Measurements from ENCODE around the gene ITPRIPL2.

ITPRIPL2 gene

DNA sequence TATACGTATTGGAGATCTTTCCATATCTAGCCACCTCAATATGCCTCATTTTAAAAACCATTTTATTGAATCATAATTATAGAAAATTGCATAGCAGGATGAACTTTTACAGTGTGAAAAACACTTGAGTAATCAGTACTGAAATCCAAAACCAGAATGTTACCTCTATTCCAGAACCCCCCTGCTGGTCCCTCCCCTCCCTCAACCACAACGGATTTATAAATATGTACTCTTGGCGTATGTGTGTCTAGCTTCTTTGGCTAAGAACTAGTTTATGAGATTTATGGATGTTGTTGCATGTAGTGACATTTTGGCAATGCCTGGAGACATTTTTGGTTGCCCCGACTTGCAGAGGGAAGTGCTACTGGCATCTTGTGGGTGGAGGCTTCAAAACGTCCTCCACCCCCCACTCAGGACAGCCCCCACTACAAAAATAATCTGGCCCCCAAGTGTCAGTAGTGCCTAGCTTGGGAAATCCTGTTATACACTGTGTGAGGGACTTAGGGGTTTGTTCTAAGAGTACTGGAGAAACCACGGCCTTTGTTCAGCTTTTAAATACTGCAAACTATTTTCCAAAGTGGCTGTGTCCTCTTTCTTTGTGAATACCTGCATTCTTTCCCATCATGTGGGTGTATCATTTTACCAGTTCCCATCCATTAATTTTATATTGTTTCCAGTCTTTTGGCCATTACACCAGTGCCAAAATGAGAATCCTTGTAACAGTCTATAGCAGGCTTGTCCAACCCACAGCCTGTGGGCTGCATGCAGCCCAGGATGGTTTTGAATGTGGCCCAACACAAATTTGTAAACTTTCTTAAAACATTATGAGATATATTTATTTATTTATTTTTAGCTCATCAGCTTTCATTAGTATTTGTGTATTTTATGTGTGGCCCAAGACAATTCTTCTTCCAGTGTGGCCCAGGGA is 23.7 kb downstream of the ITPRIPL2 start:
- peak; percentile 86 for DNase-seq (ENCODE audit: low read depth)
- TF ChIP-seq, protein P1, sequence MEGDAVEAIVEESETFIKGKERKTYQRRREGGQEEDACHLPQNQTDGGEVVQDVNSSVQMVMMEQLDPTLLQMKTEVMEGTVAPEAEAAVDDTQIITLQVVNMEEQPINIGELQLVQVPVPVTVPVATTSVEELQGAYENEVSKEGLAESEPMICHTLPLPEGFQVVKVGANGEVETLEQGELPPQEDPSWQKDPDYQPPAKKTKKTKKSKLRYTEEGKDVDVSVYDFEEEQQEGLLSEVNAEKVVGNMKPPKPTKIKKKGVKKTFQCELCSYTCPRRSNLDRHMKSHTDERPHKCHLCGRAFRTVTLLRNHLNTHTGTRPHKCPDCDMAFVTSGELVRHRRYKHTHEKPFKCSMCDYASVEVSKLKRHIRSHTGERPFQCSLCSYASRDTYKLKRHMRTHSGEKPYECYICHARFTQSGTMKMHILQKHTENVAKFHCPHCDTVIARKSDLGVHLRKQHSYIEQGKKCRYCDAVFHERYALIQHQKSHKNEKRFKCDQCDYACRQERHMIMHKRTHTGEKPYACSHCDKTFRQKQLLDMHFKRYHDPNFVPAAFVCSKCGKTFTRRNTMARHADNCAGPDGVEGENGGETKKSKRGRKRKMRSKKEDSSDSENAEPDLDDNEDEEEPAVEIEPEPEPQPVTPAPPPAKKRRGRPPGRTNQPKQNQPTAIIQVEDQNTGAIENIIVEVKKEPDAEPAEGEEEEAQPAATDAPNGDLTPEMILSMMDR (conservative IDR thresholded peaks at IDR 0.05; ENCODE audit: low read length) = no peak
- no peak overlapping the region for H3K4me3 ChIP-seq (ENCODE audit: low read length)

DNA sequence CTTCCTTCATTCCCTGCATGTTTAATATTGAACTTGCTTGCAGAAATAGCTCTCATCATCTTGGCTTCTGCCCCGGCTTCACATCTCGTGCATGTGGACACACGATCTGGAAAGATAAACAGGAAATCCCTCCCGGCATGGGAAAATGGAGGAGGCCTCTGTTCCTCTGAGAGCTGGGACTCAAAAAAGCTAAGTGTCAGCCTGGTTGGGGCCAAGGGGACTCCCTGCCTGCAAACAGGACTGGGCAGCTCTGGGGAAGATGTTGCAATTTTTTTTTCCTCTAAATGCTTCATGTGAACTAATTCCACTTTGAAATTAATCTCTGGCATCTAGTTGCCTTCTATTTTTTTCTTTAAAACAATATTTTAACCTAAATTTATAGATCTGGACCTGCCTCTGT is 24.8 kb downstream of the ITPRIPL2 start:
- H3K4me3 ChIP-seq (ENCODE audit: low read length) = no peak overlapping the region
- TF ChIP-seq, protein P1 (conservative IDR thresholded peaks at IDR 0.05; ENCODE audit: low read length) = no peak
- DNase-seq (ENCODE audit: low read depth) = peak; percentile 86

DNA sequence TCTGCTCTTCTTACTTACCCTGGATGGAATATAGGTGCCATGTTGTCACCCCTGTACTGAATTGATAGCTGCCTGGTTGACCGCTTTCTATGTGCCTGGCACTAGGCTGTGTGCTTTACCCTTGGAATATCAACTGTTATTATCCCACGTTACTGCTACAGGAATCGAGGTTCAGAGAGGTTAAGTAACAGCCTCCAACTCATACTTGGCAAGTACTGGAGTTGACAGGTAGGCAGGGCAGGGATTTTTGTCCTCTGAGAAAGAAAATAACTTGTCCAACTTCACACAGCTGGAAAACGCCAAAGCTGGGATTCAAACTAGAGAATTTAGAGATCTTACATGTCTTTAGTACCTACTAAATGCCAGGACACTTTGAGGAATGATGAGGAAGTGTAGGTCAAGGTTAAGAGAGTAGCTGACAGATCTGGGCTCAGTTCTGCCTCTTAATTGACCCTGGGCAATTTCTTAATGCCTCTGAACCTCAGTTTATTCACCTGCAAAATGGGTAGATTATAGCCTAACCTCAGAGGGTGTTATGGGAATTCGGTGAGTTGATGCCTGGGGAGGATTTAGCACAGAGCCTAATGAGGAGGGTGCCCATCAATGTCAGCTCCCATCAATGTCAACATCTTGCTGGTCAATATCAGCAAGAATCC is 25.8 kb downstream of the ITPRIPL2 start:
- DNase-seq (ENCODE audit: low read depth) = no peak
- TF ChIP-seq, protein P1 (conservative IDR thresholded peaks at IDR 0.05; ENCODE audit: low read length) = no peak
- no peak overlapping the region for H3K4me3 ChIP-seq (ENCODE audit: low read length)

DNA sequence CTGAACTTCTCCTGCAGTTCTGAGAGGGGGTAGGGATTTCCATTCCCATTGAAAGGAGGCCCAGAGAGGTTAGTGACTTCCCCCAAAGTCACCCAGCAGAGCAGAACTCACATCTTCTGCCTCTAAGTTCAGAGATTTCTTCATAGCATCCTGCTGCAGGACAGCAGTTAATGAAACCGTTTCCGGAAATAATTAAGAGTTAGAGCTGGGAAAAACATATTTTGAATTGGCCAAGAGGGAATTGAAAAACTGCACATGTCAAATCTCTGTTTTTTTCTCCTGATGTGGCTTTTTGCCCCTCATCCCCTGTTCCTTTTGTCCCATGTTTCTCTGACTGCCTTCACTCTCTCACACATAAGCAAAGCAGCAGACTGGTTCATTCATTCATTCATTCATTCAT is 26.6 kb downstream of the ITPRIPL2 start:
- DNase-seq (ENCODE audit: low read depth) = no peak
- TF ChIP-seq, protein P1 (conservative IDR thresholded peaks at IDR 0.05; ENCODE audit: low read length) = no peak
- no peak overlapping the region for H3K4me3 ChIP-seq (ENCODE audit: low read length)

DNA sequence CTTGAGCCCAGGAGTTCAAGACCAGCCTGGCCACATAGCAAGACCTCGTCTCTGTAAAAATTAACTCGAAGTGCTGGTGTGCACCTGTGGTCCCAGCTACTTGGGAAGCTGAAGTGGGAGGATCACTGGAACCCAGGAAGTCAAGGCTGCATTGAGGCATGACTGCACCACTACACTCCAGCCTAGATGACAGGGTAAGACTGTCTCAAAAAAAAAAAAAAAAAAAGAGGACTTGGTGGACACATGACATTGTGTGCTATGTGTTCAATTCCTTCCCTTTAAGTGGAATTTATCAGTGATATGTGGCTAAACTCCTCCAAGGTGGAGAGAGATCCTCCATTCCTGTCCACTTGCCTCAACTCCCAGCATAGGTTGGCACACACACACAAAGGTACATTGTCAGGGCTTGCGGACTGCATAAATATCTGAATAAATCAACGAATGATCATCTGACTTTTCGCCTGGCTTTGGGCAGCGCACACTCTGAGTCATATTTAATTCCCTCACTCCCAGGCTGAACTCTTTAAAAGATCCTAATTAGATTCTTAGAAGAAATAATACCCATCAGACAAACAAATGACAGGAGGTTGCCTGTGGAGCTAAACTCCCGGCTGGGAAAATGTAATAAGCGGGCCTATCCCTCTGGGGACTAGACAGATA is 29.3 kb downstream of the ITPRIPL2 start:
- no peak overlapping the region for H3K4me3 ChIP-seq (ENCODE audit: low read length)
- no peak for DNase-seq (ENCODE audit: low read depth)

DNA sequence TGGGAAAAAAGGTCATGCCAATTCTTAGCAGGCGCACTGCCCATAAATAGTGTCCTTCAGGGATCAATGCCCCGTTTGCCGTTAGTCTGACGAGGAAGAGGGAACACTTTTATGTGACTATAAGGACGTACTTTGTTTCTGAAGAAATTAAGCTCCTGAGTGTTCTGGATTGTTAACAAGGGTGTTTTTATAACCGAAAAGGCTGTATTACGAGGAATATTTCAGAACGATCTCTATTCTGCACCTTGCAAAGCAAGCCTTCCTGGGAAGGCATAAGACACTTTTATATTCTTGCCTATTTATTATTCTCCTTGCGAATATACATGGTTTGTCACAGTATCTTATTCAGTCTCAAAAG is 29.8 kb downstream of the ITPRIPL2 start:
- no peak for DNase-seq (ENCODE audit: low read depth)
- TF ChIP-seq, protein P1 (conservative IDR thresholded peaks at IDR 0.05; ENCODE audit: low read length) = no peak
- H3K4me3 ChIP-seq (ENCODE audit: low read length) = no peak overlapping the region

More for the DNA sequence above, 29.3 kb downstream of the ITPRIPL2 start:
- TF ChIP-seq, protein P1 (conservative IDR thresholded peaks at IDR 0.05; ENCODE audit: low read length) = no peak

All from AG10803 (cell line).